Mesothelial cell of epicardium (in vitro differentiated cells): ENCODE results near the gene CCNI. TPM values are rescaled to one million over a fixed set of nuclear protein-coding genes. Genes with fewer than 3 reads are reported as not detected.

Source experiments
- DNase-seq, 2 experiments: peaks; one replicate each; pipeline ENCODE4 v3.0.0; 2021; ENCODE audit warnings: low spot score in 2 of 2; ENCODE audit not compliant: unreplicated experiment in 2 of 2
- H3K27ac Mint-ChIP-seq: 2 replicates; pipeline ENCODE4 v1.8.0; 2021; ENCODE audit warnings: mixed read lengths
- H3K27me3 Mint-ChIP-seq: 2 replicates; pipeline ENCODE4 v1.8.0; 2021; ENCODE audit warnings: low read depth, mixed read lengths
- H3K36me3 Mint-ChIP-seq: 2 replicates; pipeline ENCODE4 v1.8.0; 2021; ENCODE audit warnings: mixed read lengths
- H3K4me1 Mint-ChIP-seq: 2 replicates; pipeline ENCODE4 v1.8.0; 2021; ENCODE audit warnings: mixed read lengths
- H3K4me3 Mint-ChIP-seq: 2 replicates; pipeline ENCODE4 v1.8.0; 2021; ENCODE audit warnings: mild to moderate bottlenecking, moderate library complexity, mixed read lengths
- H3K9me3 Mint-ChIP-seq: 2 replicates; pipeline ENCODE4 v1.8.0; 2021; ENCODE audit warnings: mixed read lengths
- CTCF ChIP-seq: fragments of 200-600 bp; sonication (generic); IDR thresholded peaks from one replicate; pipeline ENCODE4 v1.5.0; 2021; ENCODE audit warnings: antibody characterized with exemption; ENCODE audit not compliant: unreplicated experiment
- total RNA-seq: library from RNA; stranded (reverse); gene quantifications from 3 replicates; pipeline ENCODE4 v1.2.1, GENCODE V29; 2021

CCNI gene
- total RNA-seq, 1 donor from 2014 or later, result 245 TPM

GRCh38 chr4:76998251-76998901 is 77.4 kb downstream of the CCNI start:
- Mint-ChIP-seq H3K36me3 (peaks cover 35% of the 10 kb centered on the region), H3K9me3 (peaks cover 5% of the 10 kb centered on the region), H3K27me3 (no peaks in the 10 kb centered on the region), H3K27ac (no peak overlapping the region), H3K4me3 (no peak overlapping the region), H3K4me1 (peaks cover 20% of the 10 kb centered on the region)
- DNase-seq, result no peak
- no peak for TF ChIP-seq CTCF

GRCh38 chr4:76997532-76997931 is 78.3 kb downstream of the CCNI start:
- Mint-ChIP-seq H3K4me3 (no peak overlapping the region), H3K4me1 (peaks cover 15% of the 10 kb centered on the region), H3K27ac (no peak overlapping the region), H3K27me3 (no peaks in the 10 kb centered on the region), H3K36me3 (peaks cover 35% of the 10 kb centered on the region), H3K9me3 (peaks cover 5% of the 10 kb centered on the region)
- no peak for DNase-seq
- no peak for TF ChIP-seq CTCF

Other genes starting within 250 kb of the CCNI start
- gene SOWAHB, start 177.8 kb downstream of the CCNI start, total RNA-seq, result 1.1 to 1.3 TPM (median 1.2 TPM) in 3 replicates
- 83.6 to 88.5 TPM (median 84.1 TPM) in 3 replicates for gene SEPTIN11, start 126.2 kb downstream of the CCNI start, total RNA-seq
- gene CCNG2, start 81.2 kb upstream of the CCNI start, total RNA-seq, result 84.5 to 89.3 TPM (median 86.5 TPM) in 3 replicates